ENCODE measurements around the gene USP12.

- TF ChIP-seq EZH2 (IDR thresholded peaks at IDR 0.05), result no peak
- no peak for TF ChIP-seq POLR2AphosphoS5 (IDR thresholded peaks at IDR 0.05; ENCODE audit: borderline replicate concordance, low read depth, low read length)
Measured at GRCh38 chr13:27122036-27122435, 49.6 kb downstream of the USP12 start.

All from SK-N-MC (cell line).